ENCODE results near the gene TAS2R10.

Gene TAS2R10

GRCh38 chr12:10779103-10779502, 47.1 kb downstream of the TAS2R10 start:
- DNase-seq (ENCODE audit: low read depth in 2 of 2): no peak
